Hepatocyte (in vitro differentiated cells): ENCODE data around the gene ACOXL.

ENCODE experiments used
- EZH2 ChIP-seq: fragments of 200-600 bp; sonication (generic); IDR thresholded peaks from 2 replicates; pipeline ENCODE4 v1.6.1; 2016; ENCODE audit warnings: antibody characterized with exemption, mild to moderate bottlenecking, borderline replicate concordance
- EZH2phosphoT487 ChIP-seq: fragments of 200-600 bp; sonication (generic); IDR thresholded peaks from one replicate; pipeline ENCODE4 v1.6.1; 2018; ENCODE audit warnings: antibody characterized with exemption, mild to moderate bottlenecking, low read depth, moderate library complexity; ENCODE audit not compliant: unreplicated experiment, severe bottlenecking
- TF ChIP-seq, protein P1 (sequence below): fragments of 200-600 bp; sonication (generic); IDR thresholded peaks from 2 replicates; pipeline ENCODE4 v1.5.1; 2016; ENCODE audit warnings: antibody characterized with exemption, mild to moderate bottlenecking; ENCODE audit not compliant: poor library complexity

DNA sequence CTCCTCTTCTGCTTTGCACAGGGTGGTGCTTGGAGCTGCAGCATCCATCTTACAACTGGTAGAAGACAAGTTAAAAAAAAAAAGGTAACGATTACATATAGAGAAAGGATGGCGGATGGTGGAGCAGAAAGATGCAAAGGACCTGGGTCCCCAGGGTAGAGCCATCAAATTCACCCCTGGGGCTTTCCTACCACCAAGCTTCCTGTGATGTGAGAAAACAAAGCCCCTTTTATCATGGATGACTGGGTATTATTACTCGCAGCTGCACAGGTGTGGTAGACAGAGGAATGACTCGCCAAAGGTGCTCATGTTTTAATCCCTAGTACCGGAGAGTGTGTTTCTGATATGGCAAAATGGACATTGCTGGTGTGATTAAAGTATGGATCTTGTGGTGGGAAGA lies 1.3 kb upstream of the ACOXL start:
- TF ChIP-seq, protein P1, sequence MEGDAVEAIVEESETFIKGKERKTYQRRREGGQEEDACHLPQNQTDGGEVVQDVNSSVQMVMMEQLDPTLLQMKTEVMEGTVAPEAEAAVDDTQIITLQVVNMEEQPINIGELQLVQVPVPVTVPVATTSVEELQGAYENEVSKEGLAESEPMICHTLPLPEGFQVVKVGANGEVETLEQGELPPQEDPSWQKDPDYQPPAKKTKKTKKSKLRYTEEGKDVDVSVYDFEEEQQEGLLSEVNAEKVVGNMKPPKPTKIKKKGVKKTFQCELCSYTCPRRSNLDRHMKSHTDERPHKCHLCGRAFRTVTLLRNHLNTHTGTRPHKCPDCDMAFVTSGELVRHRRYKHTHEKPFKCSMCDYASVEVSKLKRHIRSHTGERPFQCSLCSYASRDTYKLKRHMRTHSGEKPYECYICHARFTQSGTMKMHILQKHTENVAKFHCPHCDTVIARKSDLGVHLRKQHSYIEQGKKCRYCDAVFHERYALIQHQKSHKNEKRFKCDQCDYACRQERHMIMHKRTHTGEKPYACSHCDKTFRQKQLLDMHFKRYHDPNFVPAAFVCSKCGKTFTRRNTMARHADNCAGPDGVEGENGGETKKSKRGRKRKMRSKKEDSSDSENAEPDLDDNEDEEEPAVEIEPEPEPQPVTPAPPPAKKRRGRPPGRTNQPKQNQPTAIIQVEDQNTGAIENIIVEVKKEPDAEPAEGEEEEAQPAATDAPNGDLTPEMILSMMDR, result no peak
- TF ChIP-seq EZH2, result no peak
- no peak for TF ChIP-seq EZH2phosphoT487
